ENCODE results near the gene C15orf39. TPM values are rescaled to one million over a fixed set of nuclear protein-coding genes. Genes with fewer than 3 reads are reported as not detected.

Gene C15orf39
- total RNA-seq, 2 donors from 2014 or later = 16.5 to 22.0 TPM

- peak overlapping the region; percentile 34 to 60 for H3K4me3 Mint-ChIP-seq
- H3K36me3 Mint-ChIP-seq (ENCODE audit: insufficient read depth in 2 of 2) = no peaks in the 10 kb centered on the region
- no peaks in the 10 kb centered on the region for H3K9me3 Mint-ChIP-seq
- DNase-seq (peak in 1 of 2 donors; percentile 8), ATAC-seq (replicated peaks in 1 of 2) (peak; percentile 50 to 54)
- no peak overlapping the region for H3K27ac Mint-ChIP-seq
- H3K4me1 Mint-ChIP-seq (ENCODE audit: low read depth) = peaks cover 6% of the 10 kb centered on the region
- peaks cover 57% of the 10 kb centered on the region for H3K27me3 Mint-ChIP-seq (ENCODE audit: low read depth)
Observed at GRCh38 chr15:75178171-75178937, 23.3 kb upstream of the C15orf39 start.

GRCh38 chr15:75178938-75179745, 22.5 kb upstream of the C15orf39 start:
- Mint-ChIP-seq H3K27me3 (ENCODE audit: low read depth) (peaks cover 57% of the 10 kb centered on the region), H3K36me3 (ENCODE audit: insufficient read depth in 2 of 2) (no peaks in the 10 kb centered on the region), H3K4me3 (no peak overlapping the region), H3K4me1 (ENCODE audit: low read depth) (peaks cover 6% of the 10 kb centered on the region), H3K27ac (no peak overlapping the region), H3K9me3 (no peaks in the 10 kb centered on the region)
- DNase-seq = no peak
- peak in 1 of 2 donors; percentile 39 for ATAC-seq (replicated peaks in 1 of 2)

- Mint-ChIP-seq H3K4me3 (no peak overlapping the region), H3K4me1 (ENCODE audit: low read depth) (peaks cover 6% of the 10 kb centered on the region), H3K36me3 (ENCODE audit: insufficient read depth in 2 of 2) (no peaks in the 10 kb centered on the region), H3K9me3 (no peaks in the 10 kb centered on the region), H3K27ac (no peak overlapping the region), H3K27me3 (ENCODE audit: low read depth) (peaks cover 57% of the 10 kb centered on the region)
- no peak for DNase-seq
- no peak for ATAC-seq (replicated peaks in 1 of 2)
Observed at GRCh38 chr15:75179746-75180140, 21.9 kb upstream of the C15orf39 start.

- Mint-ChIP-seq H3K36me3 (ENCODE audit: insufficient read depth in 2 of 2) (no peaks in the 10 kb centered on the region), H3K27ac (no peak overlapping the region), H3K4me1 (ENCODE audit: low read depth) (peaks cover 6% of the 10 kb centered on the region), H3K4me3 (no peak overlapping the region), H3K9me3 (no peaks in the 10 kb centered on the region), H3K27me3 (ENCODE audit: low read depth) (peaks cover 50% of the 10 kb centered on the region)
- DNase-seq (no peak), ATAC-seq (replicated peaks in 1 of 2) (no peak)
Observed at GRCh38 chr15:75181780-75182179, 19.9 kb upstream of the C15orf39 start.

- no peaks in the 10 kb centered on the region for H3K9me3 Mint-ChIP-seq
- no peaks in the 10 kb centered on the region for H3K36me3 Mint-ChIP-seq (ENCODE audit: insufficient read depth in 2 of 2)
- peaks cover 6% of the 10 kb centered on the region for H3K4me1 Mint-ChIP-seq (ENCODE audit: low read depth)
- peaks cover 43% of the 10 kb centered on the region for H3K27me3 Mint-ChIP-seq (ENCODE audit: low read depth)
- DNase-seq (no peak), ATAC-seq (replicated peaks in 1 of 2) (no peak)
- no peak overlapping the region for H3K4me3 Mint-ChIP-seq
- no peak overlapping the region for H3K27ac Mint-ChIP-seq
Observed at GRCh38 chr15:75182187-75183131, 19.2 kb upstream of the C15orf39 start.

- no peaks in the 10 kb centered on the region for H3K36me3 Mint-ChIP-seq (ENCODE audit: insufficient read depth in 2 of 2)
- H3K27ac Mint-ChIP-seq = no peak overlapping the region
- peaks cover 18% of the 10 kb centered on the region for H3K27me3 Mint-ChIP-seq (ENCODE audit: low read depth)
- no peak overlapping the region for H3K4me3 Mint-ChIP-seq
- no peaks in the 10 kb centered on the region for H3K9me3 Mint-ChIP-seq
- ATAC-seq (replicated peaks in 1 of 2) (no peak), DNase-seq (no peak)
- no peaks in the 10 kb centered on the region for H3K4me1 Mint-ChIP-seq (ENCODE audit: low read depth)
Observed at GRCh38 chr15:75185271-75186029, 16.2 kb upstream of the C15orf39 start.

- H3K27me3 Mint-ChIP-seq (ENCODE audit: low read depth) = peaks cover 13% of the 10 kb centered on the region
- DNase-seq = no peak
- no peaks in the 10 kb centered on the region for H3K36me3 Mint-ChIP-seq (ENCODE audit: insufficient read depth in 2 of 2)
- H3K4me3 Mint-ChIP-seq = no peak overlapping the region
- H3K9me3 Mint-ChIP-seq = no peaks in the 10 kb centered on the region
- ATAC-seq (replicated peaks in 1 of 2) = no peak
- H3K4me1 Mint-ChIP-seq (ENCODE audit: low read depth) = no peaks in the 10 kb centered on the region
- H3K27ac Mint-ChIP-seq = no peak overlapping the region
Observed at GRCh38 chr15:75186044-75186443, 15.6 kb upstream of the C15orf39 start.

- H3K27ac Mint-ChIP-seq = no peak overlapping the region
- H3K27me3 Mint-ChIP-seq (ENCODE audit: low read depth) = no peaks in the 10 kb centered on the region
- H3K4me3 Mint-ChIP-seq = no peak overlapping the region
- no peak for DNase-seq
- no peak for ATAC-seq (replicated peaks in 1 of 2)
- no peaks in the 10 kb centered on the region for H3K36me3 Mint-ChIP-seq (ENCODE audit: insufficient read depth in 2 of 2)
- H3K9me3 Mint-ChIP-seq = no peaks in the 10 kb centered on the region
- no peaks in the 10 kb centered on the region for H3K4me1 Mint-ChIP-seq (ENCODE audit: low read depth)
Observed at GRCh38 chr15:75188499-75188898, 13.2 kb upstream of the C15orf39 start.

- Mint-ChIP-seq H3K27ac (no peak overlapping the region), H3K4me1 (ENCODE audit: low read depth) (no peaks in the 10 kb centered on the region), H3K9me3 (no peaks in the 10 kb centered on the region), H3K36me3 (ENCODE audit: insufficient read depth in 2 of 2) (no peaks in the 10 kb centered on the region), H3K4me3 (no peak overlapping the region), H3K27me3 (ENCODE audit: low read depth) (peaks cover 7% of the 10 kb centered on the region)
- DNase-seq = no peak
- no peak for ATAC-seq (replicated peaks in 1 of 2)
Observed at GRCh38 chr15:75191235-75191634, 10.4 kb upstream of the C15orf39 start.

- H3K36me3 Mint-ChIP-seq (ENCODE audit: insufficient read depth in 2 of 2) = no peaks in the 10 kb centered on the region
- no peak overlapping the region for H3K27ac Mint-ChIP-seq
Observed at GRCh38 chr15:75192307-75192706, 9.4 kb upstream of the C15orf39 start.

GRCh38 chr15:75193272-75193671, 8.4 kb upstream of the C15orf39 start:
- no peaks in the 10 kb centered on the region for H3K36me3 Mint-ChIP-seq (ENCODE audit: insufficient read depth in 2 of 2)
- peaks cover 7% of the 10 kb centered on the region for H3K27me3 Mint-ChIP-seq (ENCODE audit: low read depth)
- H3K9me3 Mint-ChIP-seq = no peaks in the 10 kb centered on the region
- H3K4me3 Mint-ChIP-seq = no peak overlapping the region
- H3K27ac Mint-ChIP-seq = no peak overlapping the region
- no peaks in the 10 kb centered on the region for H3K4me1 Mint-ChIP-seq (ENCODE audit: low read depth)
- ATAC-seq (replicated peaks in 1 of 2) (no peak), DNase-seq (no peak)

More at GRCh38 chr15:75192307-75192706, 9.4 kb upstream of the C15orf39 start:
- Mint-ChIP-seq H3K27me3 (ENCODE audit: low read depth) (peaks cover 7% of the 10 kb centered on the region), H3K4me1 (ENCODE audit: low read depth) (no peaks in the 10 kb centered on the region), H3K9me3 (no peaks in the 10 kb centered on the region), H3K4me3 (no peak overlapping the region)
- ATAC-seq (replicated peaks in 1 of 2) = no peak
- DNase-seq = no peak

GRCh38 chr15:75193976-75194375, 7.7 kb upstream of the C15orf39 start:
- DNase-seq = no peak
- Mint-ChIP-seq H3K9me3 (no peaks in the 10 kb centered on the region), H3K27me3 (ENCODE audit: low read depth) (peaks cover 7% of the 10 kb centered on the region), H3K4me3 (no peak overlapping the region), H3K36me3 (ENCODE audit: insufficient read depth in 2 of 2) (no peaks in the 10 kb centered on the region), H3K27ac (no peak overlapping the region), H3K4me1 (ENCODE audit: low read depth) (peaks cover 2% of the 10 kb centered on the region)
- no peak for ATAC-seq (replicated peaks in 1 of 2)

All from activated T-cell treated with anti-CD3 and anti-CD28 coated beads, Interleukin-2, amount 50 U/mL, for 72 hours (primary cell).